Measurements from ENCODE around the gene GART. TPM values are rescaled to one million over a fixed set of nuclear protein-coding genes. Genes with fewer than 3 reads are reported as not detected.

Gene GART
- total and polyA plus RNA-seq, 2 of the 8 experiments (the other 6 are each of a cell fraction or from before 2014, with no cell fraction given) = 23.1 to 231 TPM

GRCh38 chr21:33542640-33543504 lies 955 bp upstream of the GART start, which contains the start of gene SON (continued):
- TF ChIP-seq CHD7 (IDR thresholded peaks at IDR 0.05; ENCODE audit: insufficient replicate concordance, low read length) = no peak
- peak; percentile 12 to 63; a peak in 2 of 4 replicates for TF ChIP-seq SIN3A (conservative IDR thresholded peaks at IDR 0.05 in 1 of 2, IDR thresholded peaks at IDR 0.05 in 1 of 2; ENCODE audit: low read depth in 1 of 2, low read length in 2 of 2)
- TF ChIP-seq HDAC2 (IDR thresholded peaks at IDR 0.05; ENCODE audit: borderline replicate concordance in 1 of 2, low read depth in 2 of 2, low read length in 2 of 2) = no peak
- TF ChIP-seq BACH1 (IDR thresholded peaks at IDR 0.05; ENCODE audit: low read length) = no peak
- TF ChIP-seq TAF7 (optimal IDR thresholded peaks at IDR 0.05; ENCODE audit: borderline replicate concordance, low read depth, low read length) = peak; percentile 82
- TF ChIP-seq USF2 (IDR thresholded peaks at IDR 0.05; ENCODE audit: low read length) = no peak
- no peak for TF ChIP-seq SIX5 (IDR thresholded peaks at IDR 0.05; ENCODE audit: low read depth, low read length)
- no peak for TF ChIP-seq CBX8 (IDR thresholded peaks at IDR 0.05; ENCODE audit: borderline replicate concordance, low read depth, low read length)
